CD4-positive, alpha-beta T cell treated with Interleukin-2 at 100 ng/mL for 4 hours (primary cell): Measurements from ENCODE around the gene PAK4.
"Not testable (repeated sequence)": the region's sequence is repeated elsewhere in the genome, so short reads cannot be mapped to it uniquely, and the experiment has no call there.

ENCODE experiments used
- DNase-seq: peaks from one replicate; pipeline ENCODE4 v3.0.0-alpha.2; 2020; ENCODE audit warnings: low spot score

The PAK4 gene

GRCh38 chr19:39100500-39101166 is 25.0 kb upstream of the PAK4 start:
- no peak for DNase-seq

GRCh38 chr19:39103151-39103550 is 22.4 kb upstream of the PAK4 start:
- DNase-seq: no peak

GRCh38 chr19:39104186-39104596 is 21.4 kb upstream of the PAK4 start:
- DNase-seq: no peak

GRCh38 chr19:39106194-39106593 is 19.4 kb upstream of the PAK4 start:
- no peak for DNase-seq

- DNase-seq: no peak
Observed at GRCh38 chr19:39109641-39110040, 15.9 kb upstream of the PAK4 start.

GRCh38 chr19:39110263-39110967 is 15.2 kb upstream of the PAK4 start:
- DNase-seq: peak; percentile 72

- no peak for DNase-seq
Observed at GRCh38 chr19:39111593-39112199, 13.9 kb upstream of the PAK4 start.

GRCh38 chr19:39112338-39112890 is 13.2 kb upstream of the PAK4 start:
- DNase-seq: no peak

- DNase-seq: no peak
Observed at GRCh38 chr19:39113199-39113598, 12.4 kb upstream of the PAK4 start.

- DNase-seq: no peak
Observed at GRCh38 chr19:39115105-39115847, 10.3 kb upstream of the PAK4 start.

- not testable (repeated sequence) for DNase-seq
Observed at GRCh38 chr19:39117023-39117422, 8.6 kb upstream of the PAK4 start.

- no peak for DNase-seq
Observed at GRCh38 chr19:39119830-39120229, 5.8 kb upstream of the PAK4 start.

GRCh38 chr19:39122934-39123731 is 2.5 kb upstream of the PAK4 start:
- DNase-seq: no peak

GRCh38 chr19:39124136-39124764 is 1.3 kb upstream of the PAK4 start:
- DNase-seq: no peak

GRCh38 chr19:39125199-39125553 is 410 bp upstream of the PAK4 start:
- DNase-seq: no peak

GRCh38 chr19:39126312-39127187 is 964 bp downstream of the PAK4 start:
- DNase-seq: no peak

GRCh38 chr19:39127812-39128515 is 2.4 kb downstream of the PAK4 start:
- no peak for DNase-seq

- DNase-seq: no peak
Observed at GRCh38 chr19:39128516-39129079, 3.0 kb downstream of the PAK4 start.

GRCh38 chr19:39129116-39129515 is 3.5 kb downstream of the PAK4 start:
- DNase-seq: no peak
